Lung (tissue), 12 donors: ENCODE results near the gene THSD7B. TPM values are rescaled to one million over a fixed set of nuclear protein-coding genes. Genes with fewer than 3 reads are reported as not detected.

Experiments
- ATAC-seq: fragments of 200-7000 bp; cut with Tn5 transposase; one replicate; pipeline ENCODE4 v1.9.1; 2020; ENCODE audit warnings: moderate number of reproducible peaks; ENCODE audit not compliant: insufficient read depth, low FRiP score
- DNase-seq, 3 donors: peaks; one replicate each; pipeline ENCODE4 v3.0.0-alpha.2; 2013 to 2017
- H3K27ac ChIP-seq, 2 donors: one replicate each; pipeline ENCODE4 v1.5.1; 2013; ENCODE audit warnings: mild to moderate bottlenecking in 2 of 2, moderate library complexity in 2 of 2, control low read depth in 1 of 2, inconsistent platforms in 1 of 2, low read depth in 1 of 2, low read length in 1 of 2
- H3K27me3 ChIP-seq, 3 donors: one replicate each; pipeline ENCODE4 v1.5.1; 2013; ENCODE audit warnings: low read length in 2 of 3; ENCODE audit not compliant: control insufficient read depth in 3 of 3, insufficient read depth in 3 of 3
- H3K36me3 ChIP-seq, 4 donors: one replicate each; pipeline ENCODE4 v1.5.1; 2013; ENCODE audit warnings: low read length in 4 of 4, mild to moderate bottlenecking in 1 of 4, moderate library complexity in 1 of 4; ENCODE audit not compliant: control insufficient read depth in 4 of 4, insufficient read depth in 4 of 4
- H3K4me1 ChIP-seq, 5 donors: one replicate each; pipeline ENCODE4 v1.5.1; 2013; ENCODE audit warnings: low read length in 5 of 5, mild to moderate bottlenecking in 2 of 5, moderate library complexity in 1 of 5; ENCODE audit not compliant: control insufficient read depth in 5 of 5, insufficient read depth in 5 of 5
- H3K4me3 ChIP-seq: one replicate; pipeline ENCODE4 v1.5.1; 2013; ENCODE audit warnings: mild to moderate bottlenecking, control low read depth, moderate library complexity
- H3K9ac ChIP-seq, 2 donors: one replicate each; pipeline ENCODE4 v1.5.1; 2013; ENCODE audit warnings: low read length in 2 of 2, control low read depth in 1 of 2; ENCODE audit not compliant: insufficient read depth in 1 of 2
- H3K9me3 ChIP-seq, 4 donors: one replicate each; pipeline ENCODE4 v1.5.1; 2013; ENCODE audit warnings: low read length in 3 of 4, mild to moderate bottlenecking in 1 of 4, moderate library complexity in 1 of 4; ENCODE audit not compliant: control insufficient read depth in 4 of 4, insufficient read depth in 3 of 4
- WGBS, 2 donors: extraction: QIAGEN DNeasy Blood & Tissue Kit; methylation state at CpG; one replicate each; pipeline ENCODE4 v1.1.7; 2013; 5-methylcytosine and 5-hydroxymethylcytosine counted together
- polyA plus RNA-seq, 2 donors: library from polyadenylated mRNA; stranded (reverse); fragments of 200-250 nt; gene quantifications; one replicate each; pipeline ENCODE4 v1.2.1, GENCODE V29; 2013
- total RNA-seq, 2 donors: library from RNA; depleted of rRNA in 1 of 2; stranded (reverse); fragments of >200 nt in 1 of 2; gene quantifications; one replicate each; pipeline ENCODE4 v1.2.1, GENCODE V29; 2014 to 2021
- TF ChIP-seq, protein P1 (sequence below): IDR thresholded peaks from 2 replicates; pipeline ENCODE4 v1.5.1; 2012; ENCODE audit warnings: mild to moderate bottlenecking; ENCODE audit errors: control extremely low read depth, extremely low read depth
- donor health status: control.
- donor health status: control.
- donor health status: Bipolar disorder and iron deficiency.
- donor health status: healthy.
- donor health status: DM: yes; HTN: yes; CAD: no.

Gene THSD7B
- total and polyA plus RNA-seq, 4 donors, result 0.03 to 8.2 (median 0.14) TPM

DNA sequence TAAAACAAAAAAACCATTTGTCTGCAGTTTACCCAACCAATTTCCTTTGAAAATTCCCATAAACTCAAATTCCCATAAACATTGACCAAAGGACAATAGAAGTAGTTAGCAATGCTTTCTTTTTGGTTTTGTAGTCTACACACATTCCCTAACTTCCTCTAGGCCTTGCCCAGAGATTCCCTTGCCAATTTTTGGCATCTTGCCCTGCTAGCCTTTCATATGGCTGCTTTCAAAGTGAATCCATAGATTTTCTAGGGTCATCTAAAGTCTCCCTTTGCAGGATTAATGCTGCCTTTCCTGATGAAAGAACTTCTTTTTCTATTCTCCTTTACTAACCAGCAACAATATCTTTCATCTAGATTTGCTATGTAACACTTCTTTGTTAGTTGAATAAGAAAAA lies 33.4 kb downstream of the THSD7B start:
- Histone ChIP-seq H3K27me3 (no peaks in the 10 kb centered on the region), H3K9me3 (no peaks in the 10 kb centered on the region), H3K36me3 (no peaks in the 10 kb centered on the region), H3K9ac (no peak overlapping the region), H3K27ac (no peak overlapping the region), H3K4me3 (no peak overlapping the region), H3K4me1 (no peaks in the 10 kb centered on the region)
- DNase-seq (peak in 1 of 3 donors; percentile 14), ATAC-seq (no peak)
- TF ChIP-seq, protein P1, sequence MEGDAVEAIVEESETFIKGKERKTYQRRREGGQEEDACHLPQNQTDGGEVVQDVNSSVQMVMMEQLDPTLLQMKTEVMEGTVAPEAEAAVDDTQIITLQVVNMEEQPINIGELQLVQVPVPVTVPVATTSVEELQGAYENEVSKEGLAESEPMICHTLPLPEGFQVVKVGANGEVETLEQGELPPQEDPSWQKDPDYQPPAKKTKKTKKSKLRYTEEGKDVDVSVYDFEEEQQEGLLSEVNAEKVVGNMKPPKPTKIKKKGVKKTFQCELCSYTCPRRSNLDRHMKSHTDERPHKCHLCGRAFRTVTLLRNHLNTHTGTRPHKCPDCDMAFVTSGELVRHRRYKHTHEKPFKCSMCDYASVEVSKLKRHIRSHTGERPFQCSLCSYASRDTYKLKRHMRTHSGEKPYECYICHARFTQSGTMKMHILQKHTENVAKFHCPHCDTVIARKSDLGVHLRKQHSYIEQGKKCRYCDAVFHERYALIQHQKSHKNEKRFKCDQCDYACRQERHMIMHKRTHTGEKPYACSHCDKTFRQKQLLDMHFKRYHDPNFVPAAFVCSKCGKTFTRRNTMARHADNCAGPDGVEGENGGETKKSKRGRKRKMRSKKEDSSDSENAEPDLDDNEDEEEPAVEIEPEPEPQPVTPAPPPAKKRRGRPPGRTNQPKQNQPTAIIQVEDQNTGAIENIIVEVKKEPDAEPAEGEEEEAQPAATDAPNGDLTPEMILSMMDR, result no peak

GRCh38 chr2:136801661-136802060 lies 36.3 kb downstream of the THSD7B start:
- 76 to 87% methylated on average over 4 of the region's 4 CpGs for WGBS, 2 donors
- no peak overlapping the region for H3K9ac ChIP-seq
- peaks cover 0 to 3% (median 0%) of the 10 kb centered on the region in 4 donors for H3K9me3 ChIP-seq
- no peak overlapping the region for H3K27ac ChIP-seq
- TF ChIP-seq, protein P1, result no peak
- ATAC-seq, result no peak
- no peak for DNase-seq
- H3K4me1 ChIP-seq, result no peaks in the 10 kb centered on the region
- no peak overlapping the region for H3K4me3 ChIP-seq
- H3K27me3 ChIP-seq, result no peaks in the 10 kb centered on the region
- H3K36me3 ChIP-seq, result no peaks in the 10 kb centered on the region

DNA sequence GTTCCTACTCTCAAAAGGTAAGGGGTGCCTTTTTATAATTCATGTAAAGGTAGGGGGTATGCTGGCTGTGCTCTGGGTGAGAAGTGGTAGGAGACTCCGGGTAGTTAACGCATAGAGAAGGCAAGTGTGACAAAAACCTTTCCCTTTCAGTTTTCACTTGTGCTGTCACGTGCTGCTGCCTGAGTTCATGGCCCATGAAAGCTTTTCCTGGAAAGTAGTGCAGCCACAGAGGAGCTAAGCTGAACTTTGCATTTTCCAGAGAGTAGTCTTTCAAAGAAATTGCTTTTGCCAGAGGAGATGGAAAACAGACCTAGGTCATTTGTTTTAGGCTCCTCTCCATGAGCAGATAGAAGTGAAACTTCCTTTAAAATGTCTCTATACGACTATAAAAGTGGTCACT lies 44.7 kb downstream of the THSD7B start:
- TF ChIP-seq, protein P1, result no peak
- no peak for DNase-seq

GRCh38 chr2:136818839-136819238 lies 53.5 kb downstream of the THSD7B start:
- H3K4me3 ChIP-seq, result no peak overlapping the region
- no peaks in the 10 kb centered on the region for H3K9me3 ChIP-seq
- ATAC-seq (no peak), DNase-seq (no peak)
- H3K27ac ChIP-seq, result no peak overlapping the region
- no peaks in the 10 kb centered on the region for H3K36me3 ChIP-seq
- TF ChIP-seq, protein P1, result no peak
- no peaks in the 10 kb centered on the region for H3K27me3 ChIP-seq
- no peak overlapping the region for H3K9ac ChIP-seq
- no peaks in the 10 kb centered on the region for H3K4me1 ChIP-seq
- 81% methylated on average over 4 of the region's 4 CpGs for WGBS, 2 donors

More for the DNA sequence above, 44.7 kb downstream of the THSD7B start:
- Histone ChIP-seq H3K27ac (no peak overlapping the region), H3K9me3 (peaks cover 0 to 3% (median 0%) of the 10 kb centered on the region in 4 donors), H3K27me3 (no peaks in the 10 kb centered on the region), H3K9ac (no peak overlapping the region), H3K36me3 (no peaks in the 10 kb centered on the region), H3K4me3 (no peak overlapping the region), H3K4me1 (no peaks in the 10 kb centered on the region)
- 68 to 75% methylated on average over 4 of the region's 4 CpGs for WGBS, 2 donors
- ATAC-seq, result no peak
